ENCODE measurements around the gene UBL4A. TPM values are rescaled to one million over a fixed set of nuclear protein-coding genes. Genes with fewer than 3 reads are reported as not detected.

The UBL4A gene
- total and polyA plus RNA-seq, 2 of the 13 experiments (the other 11 are each of a cell fraction or from before 2014, with no cell fraction given): 16.8 to 25.5 TPM

GRCh38 chrX:154478728-154479622 lies 7.4 kb downstream of the UBL4A start, which contains the start of gene LAGE3 (continued):
- TF ChIP-seq E2F5 (CRISPR knock-in tag; conservative IDR thresholded peaks at IDR 0.05): no peak
- no peak for TF ChIP-seq MAFF (IDR thresholded peaks at IDR 0.05; ENCODE audit: low read depth, low read length)
- no peak for TF ChIP-seq ZNF282 (IDR thresholded peaks at IDR 0.05; ENCODE audit: partially characterized antibody)
- no peak for TF ChIP-seq MAFK (conservative IDR thresholded peaks at IDR 0.05 in 1 of 2, IDR thresholded peaks at IDR 0.05 in 1 of 2; ENCODE audit: low read length in 2 of 2)
- TF ChIP-seq MTA3 (CRISPR knock-in tag; IDR thresholded peaks at IDR 0.05): no peak
- no peak for TF ChIP-seq NFYC (CRISPR knock-in tag; IDR thresholded peaks at IDR 0.05)
- no peak for TF ChIP-seq DNMT3B (CRISPR knock-in tag; conservative IDR thresholded peaks at IDR 0.05)
- no peak for TF ChIP-seq MZF1 (CRISPR knock-in tag; IDR thresholded peaks at IDR 0.05; ENCODE audit: borderline replicate concordance)
- no peak for TF ChIP-seq ZMAT3 (CRISPR knock-in tag; conservative IDR thresholded peaks at IDR 0.05)
- no peak for TF ChIP-seq CSRNP2 (CRISPR knock-in tag; conservative IDR thresholded peaks at IDR 0.05; ENCODE audit: low read depth)
- no peak for TF ChIP-seq KLF13 (CRISPR knock-in tag; IDR thresholded peaks at IDR 0.05)
- TF ChIP-seq REPIN1 (CRISPR knock-in tag; IDR thresholded peaks at IDR 0.05; ENCODE audit: borderline replicate concordance, low read depth): no peak
- TF ChIP-seq GPN1 (CRISPR knock-in tag; IDR thresholded peaks at IDR 0.05; ENCODE audit: borderline replicate concordance): no peak
- no peak for TF ChIP-seq PRPF4 (IDR thresholded peaks at IDR 0.05; ENCODE audit: low read depth, low read length, poor library complexity, severe bottlenecking)
- TF ChIP-seq PHF21A (CRISPR knock-in tag; IDR thresholded peaks at IDR 0.05): no peak
- TF ChIP-seq SAP130 (CRISPR knock-in tag; IDR thresholded peaks at IDR 0.05; ENCODE audit: low read depth): peak; percentile 65
- peak in 1 of 2 experiments; percentile 36; a peak in 1 of 4 replicates for TF ChIP-seq KLF16 (CRISPR knock-in tag; IDR thresholded peaks at IDR 0.05)
- no peak for TF ChIP-seq ZXDC (CRISPR knock-in tag; IDR thresholded peaks at IDR 0.05)
- no peak for TF ChIP-seq THAP11 (CRISPR knock-in tag; IDR thresholded peaks at IDR 0.05)
- no peak for TF ChIP-seq FOXO1 (CRISPR knock-in tag; IDR thresholded peaks at IDR 0.05)
- TF ChIP-seq ZBTB26 (CRISPR knock-in tag; IDR thresholded peaks at IDR 0.05; ENCODE audit: borderline replicate concordance): no peak
- TF ChIP-seq KAT7 (CRISPR knock-in tag; IDR thresholded peaks at IDR 0.05; ENCODE audit: borderline replicate concordance): no peak
- TF ChIP-seq ZBTB14 (CRISPR knock-in tag; IDR thresholded peaks at IDR 0.05): peak; percentile 50; the same call in 1 of the 2 replicates
